Bronchus fibroblast of lung (primary cell): ENCODE results near the gene RPL34. TPM values are rescaled to one million over a fixed set of nuclear protein-coding genes. Genes with fewer than 3 reads are reported as not detected.

Experiments
- total RNA-seq: library from RNA; depleted of rRNA; stranded (reverse); fragments of >200 nt; gene quantifications from 2 replicates; pipeline ENCODE4 v1.2.3, GENCODE V29; 2015

RPL34 gene
- total RNA-seq: 818 and 965 TPM in 2 replicates

GRCh38 chr4:108620101-108620932, at the start of gene RPL34:
Gene RPL34 (plus strand): TSS chr4:108620576. CDS start chr4:108621960, 1,384 bp downstream.

GRCh38 chr4:108650212-108651013, 30.0 kb downstream of the RPL34 start, which contains the start of gene OSTC:
Gene OSTC (plus strand): TSS chr4:108650599. CDS start chr4:108650656, 57 bp downstream.

Other genes with a start within 250 kb of the RPL34 start
- gene OSTC, start 30.0 kb downstream of the RPL34 start, total RNA-seq: 208 and 212 TPM in 2 replicates
- not detected in 2 replicates for gene ETNPPL, start 142.5 kb downstream of the RPL34 start, total RNA-seq